Posterior vena cava (tissue), 2 donors: ENCODE data around the gene CDT1. TPM values are rescaled to one million over a fixed set of nuclear protein-coding genes. Genes with fewer than 3 reads are reported as not detected.

Experiments
- total RNA-seq, 2 donors: library from RNA; stranded (reverse); fragmentation: NEBNext Ultra II Directional; extraction: Animal tissue kit (Norgen Biotek cat#: 25700); gene quantifications; one replicate each; pipeline ENCODE4 v1.2.1, GENCODE V29; 2021
- donor health status: DM: yes; HTN: yes; CAD: no.
- donor health status: DM: yes; HTN: yes; CAD: no.

Gene CDT1
- total RNA-seq, 2 donors from 2014 or later: 0.57 to 2.0 TPM

Other genes starting within 250 kb of the CDT1 start
- gene ZC3H18, start 233.4 kb upstream of the CDT1 start, total RNA-seq: 10 to 100 TPM; 23.2 to 29.1 TPM
- not detected for gene IL17C, start 165.2 kb upstream of the CDT1 start, total RNA-seq
- gene CYBA, start 152.7 kb upstream of the CDT1 start, total RNA-seq: 100 to 1,000 TPM in 1 of 2 donors, 10 to 100 TPM in 1; 71.4 to 168 TPM
- gene MVD, start 140.7 kb upstream of the CDT1 start, total RNA-seq: 10 to 100 TPM; 21.6 to 22.6 TPM
- gene SNAI3, start 117.3 kb upstream of the CDT1 start, total RNA-seq: under 1 TPM; 0.43 to 0.56 TPM
- 10 to 100 TPM; 16.8 to 19.0 TPM for gene RNF166, start 97.4 kb upstream of the CDT1 start, total RNA-seq
- 10 to 100 TPM; 17.2 to 20.4 TPM for gene CTU2, start 97.3 kb upstream of the CDT1 start, total RNA-seq
- gene PIEZO1, start 18.6 kb upstream of the CDT1 start, total RNA-seq: 100 to 1,000 TPM in 1 of 2 donors, 10 to 100 TPM in 1; 99.3 to 103 TPM
- gene APRT, start 8.1 kb downstream of the CDT1 start, total RNA-seq: 10 to 100 TPM; 73.1 to 92.8 TPM
- gene GALNS, start 53.2 kb downstream of the CDT1 start, total RNA-seq: 10 to 100 TPM; 17.2 to 24.9 TPM
- 10 to 100 TPM; 28.7 to 47.9 TPM for gene TRAPPC2L, start 53.3 kb downstream of the CDT1 start, total RNA-seq
- gene PABPN1L, start 62.9 kb downstream of the CDT1 start, total RNA-seq: not detected
- 1 to 10 TPM; 4.7 to 5.1 TPM for gene CBFA2T3, start 173.4 kb downstream of the CDT1 start, total RNA-seq